GM19023 (cell line): ENCODE measurements around the gene COBL.

Source experiments
- ATAC-seq: cut with Tn5 transposase; IDR thresholded peaks from one replicate; pipeline ENCODE4 v1.9.1; 2021; ENCODE audit warnings: mild to moderate bottlenecking, moderate library complexity; ENCODE audit not compliant: unreplicated experiment

COBL gene

DNA sequence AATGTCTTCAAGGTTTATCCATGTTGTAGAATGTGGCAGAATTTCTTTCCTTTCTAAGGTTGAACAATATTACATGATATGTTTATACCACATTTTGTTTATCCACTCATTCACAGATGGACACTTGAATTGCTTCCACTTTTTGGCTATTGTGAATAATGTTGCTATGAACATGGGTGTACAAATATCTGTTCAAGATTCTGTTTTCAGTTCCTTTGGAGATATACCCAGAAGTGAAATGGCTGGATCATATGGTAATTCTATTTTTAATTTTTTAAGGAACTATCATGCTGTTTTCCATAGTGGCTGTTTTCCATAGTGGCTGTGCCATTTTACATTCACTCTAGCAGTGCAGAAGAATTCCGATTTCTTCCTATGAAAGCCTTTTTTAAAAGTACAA, 339.2 kb downstream of the COBL start:
- ATAC-seq: no peak

GRCh38 chr7:50976064-50976463, 340.5 kb downstream of the COBL start:
- ATAC-seq: no peak

- ATAC-seq: no peak
Observed at GRCh38 chr7:50974240-50974639, 342.4 kb downstream of the COBL start.

GRCh38 chr7:50973814-50974213, 342.8 kb downstream of the COBL start:
- no peak for ATAC-seq

GRCh38 chr7:50970092-50970491, 346.5 kb downstream of the COBL start:
- ATAC-seq: no peak
